ENCODE results near the gene TPT1.
"Not testable (repeated sequence)": the region's sequence is repeated elsewhere in the genome, so short reads cannot be mapped to it uniquely, and the experiment has no call there.

The TPT1 gene

GRCh38 chr13:45381196-45381595 is 40.2 kb upstream of the TPT1 start:
- TF ChIP-seq CTCF (conservative IDR thresholded peaks at IDR 0.05; ENCODE audit: low read depth, low read length): no peak
- no peak overlapping the region for H3K4me3 ChIP-seq (ENCODE audit: low read depth, low read length)
- no peak for DNase-seq (ENCODE audit: low read depth)

- DNase-seq (ENCODE audit: low read depth); H3K4me3 ChIP-seq (ENCODE audit: low read depth, low read length): not testable (repeated sequence)
These were observed 39.7 kb upstream of the TPT1 start for GRCh38 chr13:45380708-45381107.

GRCh38 chr13:45379516-45379915 is 38.5 kb upstream of the TPT1 start:
- not testable (repeated sequence) for DNase-seq (ENCODE audit: low read depth); H3K4me3 ChIP-seq (ENCODE audit: low read depth, low read length)

- not testable (repeated sequence) for DNase-seq (ENCODE audit: low read depth); H3K4me3 ChIP-seq (ENCODE audit: low read depth, low read length)
These were observed 37.8 kb upstream of the TPT1 start for GRCh38 chr13:45378786-45379185.

GRCh38 chr13:45377314-45377713 is 36.3 kb upstream of the TPT1 start:
- H3K4me3 ChIP-seq (ENCODE audit: low read depth, low read length); DNase-seq (ENCODE audit: low read depth): not testable (repeated sequence)

GRCh38 chr13:45376651-45377050 is 35.7 kb upstream of the TPT1 start:
- H3K4me3 ChIP-seq (ENCODE audit: low read depth, low read length); DNase-seq (ENCODE audit: low read depth): not testable (repeated sequence)

GRCh38 chr13:45374917-45375316 is 33.9 kb upstream of the TPT1 start:
- no peak for TF ChIP-seq CTCF (conservative IDR thresholded peaks at IDR 0.05; ENCODE audit: low read depth, low read length)
- no peak overlapping the region for H3K4me3 ChIP-seq (ENCODE audit: low read depth, low read length)
- DNase-seq (ENCODE audit: low read depth): no peak

GRCh38 chr13:45373162-45373547 is 32.2 kb upstream of the TPT1 start:
- no peak for TF ChIP-seq CTCF (conservative IDR thresholded peaks at IDR 0.05; ENCODE audit: low read depth, low read length)
- no peak for DNase-seq (ENCODE audit: low read depth)
- H3K4me3 ChIP-seq (ENCODE audit: low read depth, low read length): no peak overlapping the region

- TF ChIP-seq CTCF (conservative IDR thresholded peaks at IDR 0.05; ENCODE audit: low read depth, low read length): no peak
- DNase-seq (ENCODE audit: low read depth): peak; percentile 25
- no peak overlapping the region for H3K4me3 ChIP-seq (ENCODE audit: low read depth, low read length)
These were observed 31.5 kb upstream of the TPT1 start for GRCh38 chr13:45372189-45373161.
